HEK293 (cell line): ENCODE results near the gene SGPL1.

Experiments
- FEZF1 ChIP-seq: fragments of 450-650 bp; formaldehyde crosslinking; IDR thresholded peaks from 2 replicates; pipeline ENCODE4 v1.5.1; 2016; ENCODE audit warnings: missing biosample characterization, missing genetic modification characterization
- MZF1 ChIP-seq: fragments of 450-650 bp; formaldehyde crosslinking; IDR thresholded peaks from 2 replicates; pipeline ENCODE4 v1.5.1; 2017; ENCODE audit warnings: missing biosample characterization, missing genetic modification characterization, borderline replicate concordance
- ZNF501 ChIP-seq: fragments of 450-650 bp; formaldehyde crosslinking; IDR thresholded peaks from 2 replicates; pipeline ENCODE4 v1.5.1; 2016; ENCODE audit warnings: missing biosample characterization, missing genetic modification characterization
- TF ChIP-seq, protein P1 (sequence below): fragments of 450-650 bp; formaldehyde crosslinking; IDR thresholded peaks from 2 replicates; pipeline ENCODE4 v1.5.1; 2016; ENCODE audit warnings: missing biosample characterization, missing genetic modification characterization

DNA sequence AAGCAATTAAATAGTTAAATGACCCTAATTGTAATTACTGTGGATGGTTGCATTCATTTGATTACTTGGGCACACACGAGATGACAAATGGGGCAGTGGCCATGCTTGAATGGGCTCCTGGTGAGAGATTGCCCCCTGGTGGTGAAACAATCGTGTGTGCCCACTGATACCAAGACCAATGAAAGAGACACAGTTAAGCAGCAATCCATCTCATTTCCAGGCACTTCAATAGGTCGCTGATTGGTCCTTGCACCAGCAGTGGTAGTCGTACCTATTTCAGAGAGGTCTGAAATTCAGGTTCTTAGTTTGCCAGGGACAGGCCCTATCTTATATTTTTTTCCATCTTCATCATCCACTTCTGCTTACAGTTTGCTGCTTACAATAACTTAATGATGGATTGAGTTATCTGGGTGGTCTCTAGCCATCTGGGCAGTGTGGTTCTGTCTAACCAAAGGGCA, 64.4 kb downstream of the SGPL1 start:
- TF ChIP-seq, protein P1, sequence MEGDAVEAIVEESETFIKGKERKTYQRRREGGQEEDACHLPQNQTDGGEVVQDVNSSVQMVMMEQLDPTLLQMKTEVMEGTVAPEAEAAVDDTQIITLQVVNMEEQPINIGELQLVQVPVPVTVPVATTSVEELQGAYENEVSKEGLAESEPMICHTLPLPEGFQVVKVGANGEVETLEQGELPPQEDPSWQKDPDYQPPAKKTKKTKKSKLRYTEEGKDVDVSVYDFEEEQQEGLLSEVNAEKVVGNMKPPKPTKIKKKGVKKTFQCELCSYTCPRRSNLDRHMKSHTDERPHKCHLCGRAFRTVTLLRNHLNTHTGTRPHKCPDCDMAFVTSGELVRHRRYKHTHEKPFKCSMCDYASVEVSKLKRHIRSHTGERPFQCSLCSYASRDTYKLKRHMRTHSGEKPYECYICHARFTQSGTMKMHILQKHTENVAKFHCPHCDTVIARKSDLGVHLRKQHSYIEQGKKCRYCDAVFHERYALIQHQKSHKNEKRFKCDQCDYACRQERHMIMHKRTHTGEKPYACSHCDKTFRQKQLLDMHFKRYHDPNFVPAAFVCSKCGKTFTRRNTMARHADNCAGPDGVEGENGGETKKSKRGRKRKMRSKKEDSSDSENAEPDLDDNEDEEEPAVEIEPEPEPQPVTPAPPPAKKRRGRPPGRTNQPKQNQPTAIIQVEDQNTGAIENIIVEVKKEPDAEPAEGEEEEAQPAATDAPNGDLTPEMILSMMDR (tag by site-specific recombination), result peak; percentile 69
- TF ChIP-seq MZF1 (no peak), ZNF501 (no peak), FEZF1 (tag by site-specific recombination) (no peak)
